Fibroblast of skin of left biceps (primary cell): Measurements from ENCODE around the gene SLC3A2.
A peak's percentile ranks its signal among the peaks of the same experiment; 100 is the strongest.

ENCODE experiments used
- DNase-seq, 2 experiments: peaks; one replicate each; pipeline ENCODE4 v3.0.0-alpha.2; 2013; ENCODE audit warnings: low read depth in 2 of 2

Gene SLC3A2

GRCh38 chr11:62880231-62880802, 379 bp upstream of the SLC3A2 start:
- DNase-seq, result no peak

- peak; percentile 96 for DNase-seq
Observed at GRCh38 chr11:62881579-62882430, 1.1 kb downstream of the SLC3A2 start.

- DNase-seq, result no peak
Observed at GRCh38 chr11:62882431-62882749, 1.7 kb downstream of the SLC3A2 start.

- no peak for DNase-seq
Observed at GRCh38 chr11:62882788-62883501, 2.2 kb downstream of the SLC3A2 start.

- no peak for DNase-seq
Observed at GRCh38 chr11:62883673-62884072, 3.0 kb downstream of the SLC3A2 start.

- DNase-seq, result no peak
Observed at GRCh38 chr11:62885137-62885750, 4.5 kb downstream of the SLC3A2 start.

- no peak for DNase-seq
Observed at GRCh38 chr11:62888406-62888805, 7.7 kb downstream of the SLC3A2 start.

GRCh38 chr11:62889126-62889483, 8.4 kb downstream of the SLC3A2 start:
- DNase-seq, result no peak

GRCh38 chr11:62889484-62890437, 9.1 kb downstream of the SLC3A2 start:
- DNase-seq, result no peak

- DNase-seq, result no peak
Observed at GRCh38 chr11:62892077-62892922, 11.6 kb downstream of the SLC3A2 start.

GRCh38 chr11:62895501-62895900, 14.8 kb downstream of the SLC3A2 start:
- no peak for DNase-seq

GRCh38 chr11:62896049-62896448, 15.4 kb downstream of the SLC3A2 start:
- DNase-seq, result no peak

- DNase-seq, result no peak
Observed at GRCh38 chr11:62897311-62897710, 16.6 kb downstream of the SLC3A2 start.

GRCh38 chr11:62898027-62898426, 17.3 kb downstream of the SLC3A2 start:
- no peak for DNase-seq

GRCh38 chr11:62902932-62903331, 22.2 kb downstream of the SLC3A2 start:
- DNase-seq, result no peak

- DNase-seq, result no peak
Observed at GRCh38 chr11:62905296-62905695, 24.6 kb downstream of the SLC3A2 start.

- DNase-seq, result peak; percentile 35 to 44
Observed at GRCh38 chr11:62905927-62906531, 25.3 kb downstream of the SLC3A2 start.

GRCh38 chr11:62908468-62909072, 27.9 kb downstream of the SLC3A2 start:
- no peak for DNase-seq

GRCh38 chr11:62909107-62909894, 28.6 kb downstream of the SLC3A2 start:
- peak in 1 of 2 experiments; percentile 26 for DNase-seq
